Fibroblast of pulmonary artery (primary cell): ENCODE measurements around the gene APOC3.

Experiments used
- DNase-seq: peaks from one replicate; pipeline ENCODE4 v3.0.0-alpha.2; 2010; ENCODE audit warnings: low read depth
- H3K4me3 ChIP-seq: replicated peaks from 2 replicates; pipeline ENCODE4 v1.5.1; 2011; ENCODE audit warnings: low read depth, mild to moderate bottlenecking, control low read depth, low read length, moderate library complexity
- TF ChIP-seq, protein P1 (sequence below): IDR thresholded peaks from 2 replicates; pipeline ENCODE4 v1.5.1; 2011; ENCODE audit warnings: mild to moderate bottlenecking, control low read depth, low read length, inconsistent platforms; ENCODE audit errors: missing control alignments

APOC3 gene

DNA sequence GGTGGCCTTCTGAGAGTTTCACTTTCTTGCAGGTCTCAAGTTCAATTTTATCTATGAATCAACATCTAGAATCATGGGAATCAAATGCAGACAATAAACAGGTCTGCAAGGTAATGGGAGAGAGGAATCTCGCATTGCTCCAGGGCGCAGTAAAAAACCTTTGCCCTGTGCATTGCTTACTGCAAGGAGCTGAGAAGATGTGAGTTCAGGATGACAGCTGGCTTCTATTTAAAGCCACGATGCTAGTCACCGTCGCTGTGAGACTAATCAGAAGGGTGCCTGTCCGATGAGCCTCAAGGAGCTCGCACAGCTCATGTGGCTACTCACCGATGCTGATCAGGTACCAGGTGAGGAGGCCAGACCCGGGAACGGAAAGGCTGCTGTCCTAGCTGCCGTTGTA is 37.9 kb downstream of the APOC3 start:
- DNase-seq: no peak
- TF ChIP-seq, protein P1, sequence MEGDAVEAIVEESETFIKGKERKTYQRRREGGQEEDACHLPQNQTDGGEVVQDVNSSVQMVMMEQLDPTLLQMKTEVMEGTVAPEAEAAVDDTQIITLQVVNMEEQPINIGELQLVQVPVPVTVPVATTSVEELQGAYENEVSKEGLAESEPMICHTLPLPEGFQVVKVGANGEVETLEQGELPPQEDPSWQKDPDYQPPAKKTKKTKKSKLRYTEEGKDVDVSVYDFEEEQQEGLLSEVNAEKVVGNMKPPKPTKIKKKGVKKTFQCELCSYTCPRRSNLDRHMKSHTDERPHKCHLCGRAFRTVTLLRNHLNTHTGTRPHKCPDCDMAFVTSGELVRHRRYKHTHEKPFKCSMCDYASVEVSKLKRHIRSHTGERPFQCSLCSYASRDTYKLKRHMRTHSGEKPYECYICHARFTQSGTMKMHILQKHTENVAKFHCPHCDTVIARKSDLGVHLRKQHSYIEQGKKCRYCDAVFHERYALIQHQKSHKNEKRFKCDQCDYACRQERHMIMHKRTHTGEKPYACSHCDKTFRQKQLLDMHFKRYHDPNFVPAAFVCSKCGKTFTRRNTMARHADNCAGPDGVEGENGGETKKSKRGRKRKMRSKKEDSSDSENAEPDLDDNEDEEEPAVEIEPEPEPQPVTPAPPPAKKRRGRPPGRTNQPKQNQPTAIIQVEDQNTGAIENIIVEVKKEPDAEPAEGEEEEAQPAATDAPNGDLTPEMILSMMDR: no peak
- no peak overlapping the region for H3K4me3 ChIP-seq

- TF ChIP-seq, protein P1: no peak
- DNase-seq: no peak
- no peak overlapping the region for H3K4me3 ChIP-seq
Measured at GRCh38 chr11:116868066-116868465, 38.4 kb downstream of the APOC3 start.

DNA sequence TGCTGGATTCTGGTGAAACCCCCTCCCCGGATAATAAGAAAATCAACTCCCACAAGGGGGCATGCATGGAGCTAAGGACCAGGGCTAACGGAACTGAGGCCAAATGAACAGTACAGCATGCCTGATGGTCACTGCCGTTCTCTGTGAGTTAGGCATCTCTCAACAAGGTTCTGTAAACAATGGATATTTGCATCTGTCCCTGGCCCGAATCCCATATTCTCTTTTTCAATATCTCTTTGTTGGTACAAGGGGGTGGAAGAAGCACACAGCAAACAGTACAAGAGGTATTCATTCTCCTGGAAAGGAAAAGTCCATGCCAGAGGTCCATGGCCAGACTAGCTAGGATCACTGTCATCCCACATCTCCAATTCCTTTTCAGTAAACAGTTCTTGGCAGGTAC is 39.9 kb downstream of the APOC3 start:
- no peak for DNase-seq
- H3K4me3 ChIP-seq: no peak overlapping the region
- TF ChIP-seq, protein P1: no peak

DNA sequence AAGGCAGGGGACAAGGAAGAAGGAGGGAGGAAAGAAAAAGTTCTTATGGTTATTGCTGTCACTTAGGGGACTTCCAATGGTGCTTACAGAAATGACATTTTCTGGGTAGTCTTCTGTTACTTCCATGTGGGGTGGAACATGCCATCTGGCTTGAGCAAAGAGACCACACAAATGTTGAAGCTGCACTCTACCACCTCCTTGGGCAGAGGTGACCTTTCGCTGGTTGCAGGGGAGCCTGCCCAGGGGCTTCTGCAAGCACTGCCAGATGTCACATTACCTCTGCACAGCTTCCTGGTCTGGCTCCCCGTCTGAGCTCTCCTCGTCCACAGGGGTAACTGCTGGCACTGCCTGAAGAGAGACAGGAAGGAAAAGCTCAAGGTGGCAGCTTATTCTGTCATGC is 40.3 kb downstream of the APOC3 start:
- H3K4me3 ChIP-seq: no peak overlapping the region
- TF ChIP-seq, protein P1: no peak
- no peak for DNase-seq

DNA sequence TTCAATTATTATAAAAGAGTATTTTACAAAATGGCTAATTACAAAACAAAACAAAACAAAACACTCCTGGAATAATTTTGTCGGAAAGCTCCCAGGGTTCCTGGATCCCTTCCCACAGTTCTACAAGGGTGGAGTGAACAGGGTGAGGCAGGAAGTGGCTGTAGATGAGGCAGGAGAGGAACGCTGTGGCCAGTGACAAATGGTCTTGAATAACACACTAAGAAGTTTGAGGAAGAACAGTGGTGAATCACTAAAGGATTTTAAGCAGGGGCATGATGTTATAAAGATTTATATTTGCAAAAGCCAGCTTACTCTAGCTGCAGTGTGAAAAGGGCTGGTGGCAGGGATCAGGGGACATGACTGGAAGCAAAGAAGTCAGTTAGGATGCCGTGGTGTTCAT is 41.5 kb downstream of the APOC3 start:
- no peak overlapping the region for H3K4me3 ChIP-seq
- peak; percentile 72 for DNase-seq

GRCh38 chr11:116873381-116873780 is 43.7 kb downstream of the APOC3 start:
- TF ChIP-seq, protein P1: no peak
- DNase-seq: no peak
- H3K4me3 ChIP-seq: no peak overlapping the region

More for the DNA sequence above, 41.5 kb downstream of the APOC3 start:
- TF ChIP-seq, protein P1: no peak

DNA sequence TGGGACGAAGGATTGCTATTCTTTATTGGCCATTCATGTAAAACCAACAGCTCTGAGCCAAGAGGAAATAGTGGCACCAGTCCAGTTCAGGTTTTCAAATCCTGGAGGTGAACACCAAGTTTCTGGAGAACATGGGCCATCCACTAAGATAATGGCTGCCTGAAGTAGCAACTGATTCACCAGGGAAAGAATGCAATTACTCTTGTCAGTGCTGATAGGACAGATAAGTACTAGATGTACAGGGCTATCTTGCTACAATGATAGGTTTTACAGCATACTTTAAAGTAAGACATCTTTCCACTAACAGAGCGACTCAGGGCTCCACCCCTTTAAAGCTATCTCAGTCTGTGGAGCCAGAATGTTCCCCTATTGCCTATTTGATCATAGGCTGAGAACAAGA is 44.5 kb downstream of the APOC3 start:
- DNase-seq: peak; percentile 39
- TF ChIP-seq, protein P1: no peak
- H3K4me3 ChIP-seq: no peak overlapping the region
